Left lung (tissue), 10 donors: ENCODE results near the gene SUCLG2. TPM values are rescaled to one million over a fixed set of nuclear protein-coding genes. Genes with fewer than 3 reads are reported as not detected.

Experiments used
- ATAC-seq: fragments of 200-7000 bp; cut with Tn5 transposase; one replicate; pipeline ENCODE4 v1.9.1; 2020; ENCODE audit warnings: moderate library complexity
- DNase-seq, 4 donors: peaks; one replicate each; pipeline ENCODE4 v3.0.0-alpha.2; 2013 to 2020
- H3K27ac ChIP-seq, 2 donors: fragments of 200-600 bp; sonication (generic) in 1 of 2; one replicate each; pipeline versions ENCODE4 v1.5.0 to v1.8.0; 2020 to 2021
- H3K27me3 ChIP-seq, 2 donors: fragments of 200-600 bp; sonication (generic) in 1 of 2; one replicate each; pipeline versions ENCODE4 v1.5.0 to v1.8.0; 2020 to 2021
- H3K36me3 ChIP-seq, 2 donors: fragments of 200-600 bp; sonication (generic) in 1 of 2; one replicate each; pipeline versions ENCODE4 v1.5.0 to v1.8.0; 2020 to 2021
- H3K4me1 ChIP-seq, 2 donors: fragments of 200-600 bp; one replicate each; pipeline ENCODE4 v1.8.0; 2021
- H3K4me3 ChIP-seq, 2 donors: fragments of 200-600 bp; sonication (generic) in 1 of 2; one replicate each; pipeline versions ENCODE4 v1.5.0 to v1.8.0; 2020 to 2021; ENCODE audit warnings: mild to moderate bottlenecking in 1 of 2
- H3K9me3 ChIP-seq, 2 donors: fragments of 200-600 bp; sonication (generic) in 1 of 2; one replicate each; pipeline versions ENCODE4 v1.5.0 to v1.8.0; 2020 to 2021
- CTCF ChIP-seq, 2 donors: fragments of 200-600 bp; sonication (generic) in 1 of 2; IDR thresholded peaks; one replicate each; pipeline versions ENCODE4 v1.5.0 to v1.8.0; 2021; ENCODE audit warnings: antibody characterized with exemption in 2 of 2
- intact Hi-C, 2 donors: fragments of 100-400 bp; cut with DNase I; formaldehyde crosslinking; loops; one replicate each; pipeline versions ENCODE4 v1.11.2 to v1.14.2; 2022
- polyA plus RNA-seq, 6 donors: library from polyadenylated mRNA; unstranded; fragments of 120-200 nt; gene quantifications; one replicate each; pipeline ENCODE4 v1.2.1, GENCODE V29; 2013; ENCODE audit not compliant: insufficient read length in 6 of 6
- total RNA-seq, 2 donors: library from RNA; stranded (reverse); fragmentation: NEBNext Ultra II Directional; extraction: Animal tissue kit (Norgen Biotek cat#: 25700); gene quantifications; one replicate each; pipeline ENCODE4 v1.2.1, GENCODE V29; 2021
- donor health status: DM: no; HTN: yes; CAD: no.
- donor health status: DM: no; HTN: no; CAD: no.

SUCLG2 gene
- total and polyA plus RNA-seq, 8 donors, result 52.7 to 74.1 (median 60.0) TPM

GRCh38 chr3:67346081-67346480 lies 308.3 kb downstream of the SUCLG2 start:
- Histone ChIP-seq H3K27ac (no peak overlapping the region), H3K4me1 (no peaks in the 10 kb centered on the region), H3K27me3 (no peaks in the 10 kb centered on the region), H3K4me3 (no peak overlapping the region), H3K9me3 (peaks cover 0 to 19% of the 10 kb centered on the region in 2 donors), H3K36me3 (no peaks in the 10 kb centered on the region)
- TF ChIP-seq CTCF (IDR thresholded peaks at IDR 0.05), result no peak
- DNase-seq, result no peak
- ATAC-seq, result no peak
- intact Hi-C loops, result no loop called here

- Histone ChIP-seq H3K9me3 (peaks cover 0 to 37% of the 10 kb centered on the region in 2 donors), H3K27me3 (no peaks in the 10 kb centered on the region), H3K27ac (no peak overlapping the region), H3K4me1 (no peaks in the 10 kb centered on the region), H3K36me3 (no peaks in the 10 kb centered on the region), H3K4me3 (no peak overlapping the region)
- TF ChIP-seq CTCF (IDR thresholded peaks at IDR 0.05), result no peak
- ATAC-seq (no peak), DNase-seq (no peak)
- intact Hi-C loops, result no loop called here
Observed at GRCh38 chr3:67335813-67336212, 318.6 kb downstream of the SUCLG2 start.

- Histone ChIP-seq H3K4me3 (no peak overlapping the region), H3K27me3 (no peaks in the 10 kb centered on the region), H3K4me1 (no peaks in the 10 kb centered on the region), H3K9me3 (peaks cover 0 to 25% of the 10 kb centered on the region in 2 donors), H3K27ac (no peak overlapping the region), H3K36me3 (no peaks in the 10 kb centered on the region)
- TF ChIP-seq CTCF (IDR thresholded peaks at IDR 0.05), result no peak
- DNase-seq, result no peak
- intact Hi-C loops, result no loop called here
- no peak for ATAC-seq
Observed at GRCh38 chr3:67334588-67334987, 319.8 kb downstream of the SUCLG2 start.

GRCh38 chr3:67329358-67329757 lies 325.1 kb downstream of the SUCLG2 start:
- Histone ChIP-seq H3K27ac (no peak overlapping the region), H3K27me3 (no peaks in the 10 kb centered on the region), H3K9me3 (no peaks in the 10 kb centered on the region), H3K4me3 (no peak overlapping the region), H3K36me3 (no peaks in the 10 kb centered on the region), H3K4me1 (no peaks in the 10 kb centered on the region)
- intact Hi-C loops, result no loop called here
- DNase-seq, result no peak
- TF ChIP-seq CTCF (IDR thresholded peaks at IDR 0.05), result no peak
- ATAC-seq, result no peak

GRCh38 chr3:67327582-67327981 lies 326.8 kb downstream of the SUCLG2 start:
- peaks cover 0 to 2% of the 10 kb centered on the region in 2 donors for H3K9me3 ChIP-seq
- DNase-seq (no peak), ATAC-seq (no peak)
- intact Hi-C loops, result no loop called here
- no peak overlapping the region for H3K4me3 ChIP-seq
- no peaks in the 10 kb centered on the region for H3K27me3 ChIP-seq
- no peak for TF ChIP-seq CTCF (IDR thresholded peaks at IDR 0.05)
- H3K4me1 ChIP-seq, result no peaks in the 10 kb centered on the region
- H3K36me3 ChIP-seq, result no peaks in the 10 kb centered on the region
- no peak overlapping the region for H3K27ac ChIP-seq
